ENCODE data around the gene CD164.
"Not testable (repeated sequence)": the region's sequence is repeated elsewhere in the genome, so short reads cannot be mapped to it uniquely, and the experiment has no call there.

The CD164 gene

GRCh38 chr6:109343518-109343917, 38.7 kb downstream of the CD164 start:
- no peak for DNase-seq

GRCh38 chr6:109342911-109343310, 39.4 kb downstream of the CD164 start:
- DNase-seq: no peak

GRCh38 chr6:109342506-109342905, 39.8 kb downstream of the CD164 start:
- no peak for DNase-seq

- DNase-seq: no peak
Measured at GRCh38 chr6:109340811-109341210, 41.5 kb downstream of the CD164 start.

GRCh38 chr6:109339906-109340678, 42.2 kb downstream of the CD164 start:
- DNase-seq: peak in 4 of 56 donors; percentile 12 to 37 (median 20)

- DNase-seq: no peak
Measured at GRCh38 chr6:109336221-109336961, 45.9 kb downstream of the CD164 start.

- DNase-seq: not testable (repeated sequence)
Measured at GRCh38 chr6:109333870-109334269, 48.4 kb downstream of the CD164 start.

GRCh38 chr6:109332748-109333147, 49.5 kb downstream of the CD164 start:
- no peak for DNase-seq

- no peak for DNase-seq
Measured at GRCh38 chr6:109331081-109331480, 51.2 kb downstream of the CD164 start.

GRCh38 chr6:109330263-109330662, 52.0 kb downstream of the CD164 start:
- no peak for DNase-seq

- no peak for DNase-seq
Measured at GRCh38 chr6:109328629-109329028, 53.6 kb downstream of the CD164 start.

GRCh38 chr6:109327959-109328358, 54.3 kb downstream of the CD164 start:
- DNase-seq: no peak

- no peak for DNase-seq
Measured at GRCh38 chr6:109327491-109327890, 54.8 kb downstream of the CD164 start.

GRCh38 chr6:109326351-109326750, 55.9 kb downstream of the CD164 start:
- DNase-seq: no peak

GRCh38 chr6:109325400-109325801, 56.9 kb downstream of the CD164 start:
- peak in 13 of 56 donors; percentile 5 to 67 (median 25) for DNase-seq

- no peak for DNase-seq
Measured at GRCh38 chr6:109323241-109323640, 59.0 kb downstream of the CD164 start.

GRCh38 chr6:109322825-109323224, 59.4 kb downstream of the CD164 start:
- DNase-seq: peak in 9 of 56 donors; percentile 4 to 57 (median 11)

- no peak for DNase-seq
Measured at GRCh38 chr6:109321752-109322151, 60.5 kb downstream of the CD164 start.

GRCh38 chr6:109320072-109320471, 62.2 kb downstream of the CD164 start:
- DNase-seq: no peak

- peak in 53 of 56 donors; percentile 11 to 88 (median 61) for DNase-seq
Measured at GRCh38 chr6:109318328-109318876, 63.9 kb downstream of the CD164 start.

- DNase-seq: no peak
Measured at GRCh38 chr6:109316909-109317308, 65.4 kb downstream of the CD164 start.
